NCI-H2171 (cell line): ENCODE measurements around the gene CLMP.
"Not testable (repeated sequence)": the region's sequence is repeated elsewhere in the genome, so short reads cannot be mapped to it uniquely, and the experiment has no call there.

Experiments used
- DNase-seq: peaks from one replicate; lab custom pipeline; 2025; lab: John Stamatoyannopoulos, UW

The CLMP gene

GRCh38 chr11:123135863-123136446, 59.1 kb downstream of the CLMP start:
- no peak for DNase-seq

GRCh38 chr11:123132881-123133280, 62.2 kb downstream of the CLMP start:
- no peak for DNase-seq

- DNase-seq, result not testable (repeated sequence)
Measured at GRCh38 chr11:123132034-123132766, 62.8 kb downstream of the CLMP start.

- DNase-seq, result no peak
Measured at GRCh38 chr11:123129920-123130319, 65.1 kb downstream of the CLMP start.

GRCh38 chr11:123125169-123125568, 69.9 kb downstream of the CLMP start:
- no peak for DNase-seq

- DNase-seq, result no peak
Measured at GRCh38 chr11:123122852-123123251, 72.2 kb downstream of the CLMP start.

- no peak for DNase-seq
Measured at GRCh38 chr11:123122341-123122740, 72.7 kb downstream of the CLMP start.

GRCh38 chr11:123116486-123116885, 78.6 kb downstream of the CLMP start:
- no peak for DNase-seq

- DNase-seq, result no peak
Measured at GRCh38 chr11:123111465-123111864, 83.6 kb downstream of the CLMP start.

GRCh38 chr11:123110397-123110796, 84.7 kb downstream of the CLMP start:
- no peak for DNase-seq

GRCh38 chr11:123107945-123108495, 87.0 kb downstream of the CLMP start:
- DNase-seq, result no peak

GRCh38 chr11:123104697-123105096, 90.4 kb downstream of the CLMP start:
- no peak for DNase-seq

GRCh38 chr11:123103326-123103980, 91.6 kb downstream of the CLMP start:
- DNase-seq, result peak; percentile 59

GRCh38 chr11:123100379-123101085, 94.5 kb downstream of the CLMP start:
- no peak for DNase-seq

- DNase-seq, result no peak
Measured at GRCh38 chr11:123098990-123099389, 96.1 kb downstream of the CLMP start.

- no peak for DNase-seq
Measured at GRCh38 chr11:123093739-123094138, 101.3 kb downstream of the CLMP start.

- DNase-seq, result no peak
Measured at GRCh38 chr11:123091506-123091905, 103.5 kb downstream of the CLMP start.

GRCh38 chr11:123090168-123090567, 104.9 kb downstream of the CLMP start:
- not testable (repeated sequence) for DNase-seq

- DNase-seq, result not testable (repeated sequence)
Measured at GRCh38 chr11:123088896-123089295, 106.2 kb downstream of the CLMP start.

GRCh38 chr11:123087657-123088056, 107.4 kb downstream of the CLMP start:
- DNase-seq, result not testable (repeated sequence)

GRCh38 chr11:123086305-123086704, 108.7 kb downstream of the CLMP start:
- peak; percentile 29 for DNase-seq

- DNase-seq, result no peak
Measured at GRCh38 chr11:123085497-123085896, 109.6 kb downstream of the CLMP start.
